ENCODE results near the gene ACBD4.

GRCh38 chr17:45117334-45117733 is 18.2 kb upstream of the ACBD4 start:
- TF ChIP-seq CTCF (IDR thresholded peaks at IDR 0.05; ENCODE audit: extremely low read depth in 1 of 2, insufficient read depth in 1 of 2, low read depth in 1 of 2, low read length in 2 of 2) (no peak), EZH2 (IDR thresholded peaks at IDR 0.05; ENCODE audit: borderline replicate concordance, low read depth, low read length, severe bottlenecking) (no peak)
